ENCODE measurements around the gene MPC2.
"Not testable (repeated sequence)": the region's sequence is repeated elsewhere in the genome, so short reads cannot be mapped to it uniquely, and the experiment has no call there.

Gene MPC2

GRCh38 chr1:167904652-167905130, 32.2 kb downstream of the MPC2 start:
- DNase-seq = no peak

GRCh38 chr1:167900907-167901306, 36.0 kb downstream of the MPC2 start:
- DNase-seq = no peak

GRCh38 chr1:167899253-167899681, 37.6 kb downstream of the MPC2 start:
- DNase-seq = no peak

GRCh38 chr1:167898578-167899222, 38.2 kb downstream of the MPC2 start:
- no peak for DNase-seq

- DNase-seq = no peak
These were observed 43.1 kb downstream of the MPC2 start for GRCh38 chr1:167893798-167894197.

- DNase-seq = no peak
These were observed 46.5 kb downstream of the MPC2 start for GRCh38 chr1:167890400-167890799.

GRCh38 chr1:167887187-167887586, 49.7 kb downstream of the MPC2 start:
- DNase-seq = not testable (repeated sequence)

- no peak for DNase-seq
These were observed 54.5 kb downstream of the MPC2 start for GRCh38 chr1:167882376-167882775.

GRCh38 chr1:167881786-167882185, 55.1 kb downstream of the MPC2 start:
- DNase-seq = no peak

GRCh38 chr1:167881069-167881468, 55.8 kb downstream of the MPC2 start:
- peak; percentile 28 for DNase-seq

- peak; percentile 45 for DNase-seq
These were observed 56.3 kb downstream of the MPC2 start for GRCh38 chr1:167880580-167881021.

- DNase-seq = peak; percentile 55
These were observed 57.4 kb downstream of the MPC2 start for GRCh38 chr1:167879508-167879907.

GRCh38 chr1:167878372-167879160, 58.3 kb downstream of the MPC2 start:
- DNase-seq = peak; percentile 30

- no peak for DNase-seq
These were observed 60.2 kb downstream of the MPC2 start for GRCh38 chr1:167876597-167877175.

- DNase-seq = no peak
These were observed 65.5 kb downstream of the MPC2 start for GRCh38 chr1:167871331-167871730.

- peak; percentile 37 for DNase-seq
These were observed 67.5 kb downstream of the MPC2 start for GRCh38 chr1:167869157-167870001.

- DNase-seq = peak; percentile 89
These were observed 70.0 kb downstream of the MPC2 start for GRCh38 chr1:167866739-167867414.
